Vagina (tissue), 2 donors: Measurements from ENCODE around the gene SERPINE1.
A peak's percentile ranks its signal among the peaks of the same experiment; 100 is the strongest.

ENCODE experiments used
- CTCF ChIP-seq, 3 experiments: fragments of 450-650 bp in 2 of 3; fragments of 200-600 bp in 1 of 3; sonication (generic) in 1 of 3; IDR thresholded peaks; one replicate each; pipeline ENCODE4 v1.5.1; 2017 to 2019; ENCODE audit warnings: antibody characterized with exemption in 3 of 3, mild to moderate bottlenecking in 2 of 3, moderate library complexity in 2 of 3
- POLR2A ChIP-seq, 2 donors: fragments of 450-650 bp; IDR thresholded peaks; one replicate each; pipeline ENCODE4 v1.6.1; 2017; ENCODE audit warnings: antibody characterized with exemption in 2 of 2, mild to moderate bottlenecking in 2 of 2, moderate library complexity in 2 of 2
- POLR2AphosphoS5 ChIP-seq, 2 donors: sonication (generic); formaldehyde crosslinking; IDR thresholded peaks; one replicate each; pipeline ENCODE4 v1.9.0; 2017; ENCODE audit warnings: antibody characterized with exemption in 2 of 2, mild to moderate bottlenecking in 2 of 2, low read depth in 1 of 2; ENCODE audit not compliant: insufficient read depth in 1 of 2

- TF ChIP-seq POLR2A (IDR thresholded peaks at IDR 0.05) (no peak), CTCF (IDR thresholded peaks at IDR 0.05) (no peak), POLR2AphosphoS5 (IDR thresholded peaks at IDR 0.05; ENCODE audit: insufficient read depth in 1 of 2, low read depth in 1 of 2) (peak in 1 of 2 donors; percentile 58)
These were observed 17.9 kb upstream of the SERPINE1 start for GRCh38 chr7:101108961-101109360.
